ENCODE data around the gene DISC1. TPM values are rescaled to one million over a fixed set of nuclear protein-coding genes. Genes with fewer than 3 reads are reported as not detected.

The DISC1 gene
- total and polyA plus RNA-seq, 2 of the 13 experiments (the other 11 are each of a cell fraction or from before 2014, with no cell fraction given): 4.2 to 4.6 TPM

DNA sequence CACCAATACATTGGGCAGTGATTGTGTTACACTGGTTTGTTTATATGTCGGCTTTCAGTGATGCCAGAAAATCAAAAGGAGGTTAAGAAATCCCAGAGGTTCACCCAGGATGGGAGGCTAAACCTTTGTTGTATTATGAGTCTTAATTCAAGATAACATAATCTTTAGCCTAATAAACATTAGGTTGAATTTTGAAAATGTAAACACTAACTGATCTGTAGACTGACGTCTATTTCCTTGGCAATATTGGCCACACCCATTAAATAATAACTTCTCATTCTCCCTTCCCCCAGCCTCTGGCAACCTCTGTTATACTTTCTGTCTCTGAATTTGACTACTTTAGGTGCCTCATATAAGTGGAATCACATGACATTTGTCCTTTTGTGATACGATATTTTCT, 238.7 kb downstream of the DISC1 start:
- POLR2A ChIA-PET: no interaction called here
- ATAC-seq: no peak
- in situ Hi-C loops (cut with HindIII; ENCODE audit: extremely low pct_ligation_motif_present, low pct_unique_long_range_greater_than_20kb): loop anchor here (25.0 kb wide), 2 partner anchors 1097 to 1372 kb away; partner anchors contain the start of gene NTPCR

More for the DNA sequence above, 238.7 kb downstream of the DISC1 start:
- intact Hi-C loops (cut with micrococcal nuclease; ENCODE audit: unreplicated experiment): loop anchor here (10.0 kb wide), 2 partner anchors 119 to 769 kb away; partner anchors contain the start of gene SIPA1L2
- H3K4me3 ChIP-seq (replicated peaks in 1 of 3; ENCODE audit: insufficient read depth in 1 of 3, low read depth in 2 of 3, low read length in 3 of 3): no peak overlapping the region
- no peak overlapping the region for H3K9ac ChIP-seq (ENCODE audit: insufficient read depth, low read depth, low read length)
- no peaks in the 10 kb centered on the region for H3K9me3 ChIP-seq (ENCODE audit: low read length)
- no peaks in the 10 kb centered on the region for H3K36me3 ChIP-seq (replicated peaks in 1 of 2; ENCODE audit: control insufficient read depth in 1 of 2, insufficient read depth in 2 of 2, low read length in 2 of 2)
- H3K27ac ChIP-seq (ENCODE audit: extremely low read length, insufficient read depth, low read length): no peak overlapping the region
- 89% methylated on average over 3 of the region's 3 CpGs for WGBS (ENCODE audit: low lambda C conversion rate)
- BruUV-seq (replicated peaks): no TSS peak
- no peak overlapping the region for H3K4me2 ChIP-seq (ENCODE audit: low read depth, low read length)
- CTCF ChIA-PET (ENCODE audit: low intra/inter-chr PET ratio, low total read pairs): no interaction called here
- no peaks in the 10 kb centered on the region for H3K4me1 ChIP-seq (ENCODE audit: insufficient read depth, low read length)
- FAIRE-seq (no peak), DNase-seq (ENCODE audit: low spot score) (no peak)
- no peaks in the 10 kb centered on the region; a peak in 1 of 5 replicates for H3K27me3 ChIP-seq (ENCODE audit: control insufficient read depth in 1 of 2, insufficient read depth in 2 of 2, low read length in 2 of 2)
- no peaks in the 10 kb centered on the region for H4K20me1 ChIP-seq (ENCODE audit: insufficient read depth, low read length)
- no peaks in the 10 kb centered on the region for H3K79me2 ChIP-seq (ENCODE audit: insufficient read depth, low read length)
- TF ChIP-seq ZNF343 (CRISPR knock-in tag; IDR thresholded peaks at IDR 0.05): no peak
- no peak for TF ChIP-seq ZNF18 (CRISPR knock-in tag; IDR thresholded peaks at IDR 0.05; ENCODE audit: insufficient replicate concordance)
- TF ChIP-seq BORCS8-MEF2B (CRISPR knock-in tag; IDR thresholded peaks at IDR 0.05): no peak
- TF ChIP-seq GLI4 (CRISPR knock-in tag; IDR thresholded peaks at IDR 0.05; ENCODE audit: borderline replicate concordance): no peak
- TF ChIP-seq ZNF879 (CRISPR knock-in tag; IDR thresholded peaks at IDR 0.05): no peak
- TF ChIP-seq ZNF264 (CRISPR knock-in tag; IDR thresholded peaks at IDR 0.05): no peak
- no peak for TF ChIP-seq NFE2L2 (IDR thresholded peaks at IDR 0.05; ENCODE audit: low read length)
- TF ChIP-seq RNF2 (conservative IDR thresholded peaks at IDR 0.05; ENCODE audit: low read depth): no peak
- no peak for TF ChIP-seq SALL1 (CRISPR knock-in tag; IDR thresholded peaks at IDR 0.05)
- no peak for TF ChIP-seq JDP2 (CRISPR knock-in tag; IDR thresholded peaks at IDR 0.05; ENCODE audit: borderline replicate concordance)
- H2AFZ ChIP-seq (ENCODE audit: low read length): no peak overlapping the region
